ENCODE data around the gene GJE1. TPM values are rescaled to one million over a fixed set of nuclear protein-coding genes. Genes with fewer than 3 reads are reported as not detected.
"Not testable (repeated sequence)": the region's sequence is repeated elsewhere in the genome, so short reads cannot be mapped to it uniquely, and the experiment has no call there.

The GJE1 gene
- total RNA-seq, 4 donors from 2014 or later: not detected

DNA sequence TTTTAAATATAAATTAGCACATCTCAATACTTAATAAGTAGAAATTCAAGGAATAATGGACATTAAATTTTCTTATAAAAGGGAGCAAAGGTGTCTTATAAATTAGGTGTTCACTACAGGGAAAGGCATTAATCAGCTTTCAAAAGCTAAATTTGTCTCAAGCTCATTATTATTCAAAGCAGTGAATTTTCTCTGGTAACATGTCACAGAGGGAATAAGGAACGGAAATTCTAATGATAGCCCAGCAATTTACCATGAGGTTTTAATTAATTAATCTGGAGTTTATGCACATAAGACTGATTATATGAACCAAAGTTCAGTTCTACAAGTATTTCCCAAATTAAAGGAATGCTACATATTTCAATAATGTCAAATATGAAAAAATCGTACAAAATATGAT, 15.4 kb upstream of the GJE1 start:
- no peak overlapping the region for H3K4me3 ChIP-seq (ENCODE audit: low read depth, poor library complexity, severe bottlenecking)
- 70 to 74% methylated on average over 2 of the region's 2 CpGs for WGBS, 2 donors
- no peak for DNase-seq (ENCODE audit: low spot score in 2 of 2)
- intact Hi-C loops (cut with DNase I; ENCODE audit: low total_unique reads): no loop called here
- TF ChIP-seq POLR2A (IDR thresholded peaks at IDR 0.05): no peak
- TF ChIP-seq, protein P1, sequence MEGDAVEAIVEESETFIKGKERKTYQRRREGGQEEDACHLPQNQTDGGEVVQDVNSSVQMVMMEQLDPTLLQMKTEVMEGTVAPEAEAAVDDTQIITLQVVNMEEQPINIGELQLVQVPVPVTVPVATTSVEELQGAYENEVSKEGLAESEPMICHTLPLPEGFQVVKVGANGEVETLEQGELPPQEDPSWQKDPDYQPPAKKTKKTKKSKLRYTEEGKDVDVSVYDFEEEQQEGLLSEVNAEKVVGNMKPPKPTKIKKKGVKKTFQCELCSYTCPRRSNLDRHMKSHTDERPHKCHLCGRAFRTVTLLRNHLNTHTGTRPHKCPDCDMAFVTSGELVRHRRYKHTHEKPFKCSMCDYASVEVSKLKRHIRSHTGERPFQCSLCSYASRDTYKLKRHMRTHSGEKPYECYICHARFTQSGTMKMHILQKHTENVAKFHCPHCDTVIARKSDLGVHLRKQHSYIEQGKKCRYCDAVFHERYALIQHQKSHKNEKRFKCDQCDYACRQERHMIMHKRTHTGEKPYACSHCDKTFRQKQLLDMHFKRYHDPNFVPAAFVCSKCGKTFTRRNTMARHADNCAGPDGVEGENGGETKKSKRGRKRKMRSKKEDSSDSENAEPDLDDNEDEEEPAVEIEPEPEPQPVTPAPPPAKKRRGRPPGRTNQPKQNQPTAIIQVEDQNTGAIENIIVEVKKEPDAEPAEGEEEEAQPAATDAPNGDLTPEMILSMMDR (IDR thresholded peaks at IDR 0.05): no peak

DNA sequence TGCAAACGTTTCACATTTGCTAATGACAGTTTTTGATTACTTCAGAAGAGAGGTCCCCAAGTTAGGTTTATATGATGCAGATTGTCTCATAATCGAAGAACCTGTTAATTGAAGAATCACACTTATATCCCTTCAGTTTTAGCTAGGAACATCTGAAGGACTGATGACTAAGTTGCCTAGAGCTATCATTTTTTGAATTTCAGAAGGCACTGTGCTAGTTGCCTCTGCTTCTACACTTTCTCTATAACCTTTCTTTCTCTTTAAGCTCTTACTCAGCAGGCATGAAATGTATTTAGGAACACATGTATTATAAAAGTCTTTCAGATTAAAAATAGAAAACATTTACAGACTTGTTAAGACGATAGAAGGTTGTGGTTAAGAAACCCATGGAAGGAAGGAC, 14.4 kb upstream of the GJE1 start:
- TF ChIP-seq, protein P1 (IDR thresholded peaks at IDR 0.05): no peak
- TF ChIP-seq POLR2A (IDR thresholded peaks at IDR 0.05): no peak
- H3K4me3 ChIP-seq (ENCODE audit: low read depth, poor library complexity, severe bottlenecking): no peak overlapping the region
- 57 to 60% methylated on average over 3 of the region's 3 CpGs for whole genome bisulfite sequencing, 2 donors
- intact Hi-C loops (cut with DNase I; ENCODE audit: low total_unique reads): no loop called here
- no peak for DNase-seq (ENCODE audit: low spot score in 2 of 2)

DNA sequence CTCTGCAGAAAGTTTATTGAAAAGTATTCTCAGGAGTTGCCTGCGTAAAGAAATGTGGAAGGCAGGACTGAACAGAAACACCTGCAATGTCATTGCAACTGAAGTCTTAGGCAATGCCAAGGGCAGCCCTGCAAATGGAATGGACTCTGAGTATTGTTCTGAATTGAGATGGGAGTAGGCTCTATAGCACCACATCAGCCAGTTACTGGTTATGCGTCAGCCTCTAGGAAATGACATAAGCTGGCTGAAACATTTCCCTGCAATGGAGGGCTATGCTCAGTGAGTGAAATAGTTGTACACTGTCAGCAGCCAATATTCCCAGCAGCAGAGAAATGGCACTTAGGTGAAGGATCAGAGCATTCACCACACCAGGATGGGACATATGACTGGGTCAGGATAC, 13.8 kb upstream of the GJE1 start:
- no peak for DNase-seq (ENCODE audit: low spot score in 2 of 2)
- no peak for TF ChIP-seq POLR2A (IDR thresholded peaks at IDR 0.05)
- TF ChIP-seq, protein P1 (IDR thresholded peaks at IDR 0.05): no peak
- no peak overlapping the region for H3K4me3 ChIP-seq (ENCODE audit: low read depth, poor library complexity, severe bottlenecking)
- intact Hi-C loops (cut with DNase I; ENCODE audit: low total_unique reads): no loop called here
- WGBS, 2 donors: 79 to 89% methylated on average over 2 of the region's 2 CpGs

DNA sequence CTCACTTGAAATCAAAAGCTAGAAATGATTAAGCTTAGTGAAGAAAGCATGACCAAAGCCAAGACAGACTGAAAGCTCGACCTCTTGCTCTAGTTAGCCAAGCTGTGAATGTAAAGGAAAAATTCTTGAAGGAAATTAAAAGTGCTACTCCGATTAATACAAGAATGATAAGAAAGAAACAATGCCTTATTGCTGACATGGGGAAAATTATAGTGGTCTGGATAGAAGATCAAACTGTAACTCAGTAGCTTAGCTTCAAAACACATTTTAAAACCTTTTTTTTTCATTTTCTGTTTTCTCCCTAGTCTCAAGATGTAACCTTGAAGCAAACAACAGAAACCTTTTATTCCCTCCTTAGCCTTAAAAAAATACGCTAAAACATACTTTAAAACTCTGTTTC, 11.4 kb upstream of the GJE1 start:
- no peak overlapping the region for H3K4me3 ChIP-seq (ENCODE audit: low read depth, poor library complexity, severe bottlenecking)
- intact Hi-C loops (cut with DNase I; ENCODE audit: low total_unique reads): no loop called here
- no peak for DNase-seq (ENCODE audit: low spot score in 2 of 2)
- no peak for TF ChIP-seq POLR2A (IDR thresholded peaks at IDR 0.05)
- TF ChIP-seq, protein P1 (IDR thresholded peaks at IDR 0.05): no peak
- WGBS, 2 donors: 73 to 78% methylated on average over 3 of the region's 3 CpGs

DNA sequence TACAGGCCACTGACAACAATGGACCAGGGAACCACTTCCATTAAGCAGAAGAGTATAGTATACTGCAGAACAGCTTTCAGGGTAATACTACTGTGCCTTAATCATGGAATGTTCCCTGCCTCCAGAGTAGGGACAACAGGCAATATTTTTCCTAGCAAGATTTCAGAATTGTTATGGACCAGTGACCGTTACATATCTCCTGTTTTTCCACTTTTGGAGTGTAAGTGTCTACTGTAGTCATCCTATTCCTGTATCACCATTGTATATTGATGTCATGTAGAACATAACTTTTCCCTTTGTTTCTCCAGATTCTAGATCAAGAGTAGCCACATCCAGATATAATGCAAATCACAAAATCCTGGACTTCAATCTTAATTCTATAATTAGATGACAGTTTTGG, 1.9 kb upstream of the GJE1 start:
- 82 to 96% methylated on average over 1 of the region's 1 CpG for WGBS, 2 donors
- no peak for DNase-seq (ENCODE audit: low spot score in 2 of 2)
- intact Hi-C loops (cut with DNase I; ENCODE audit: low total_unique reads): no loop called here
- H3K4me3 ChIP-seq (ENCODE audit: low read depth, poor library complexity, severe bottlenecking): no peak overlapping the region
- TF ChIP-seq, protein P1 (IDR thresholded peaks at IDR 0.05): no peak
- no peak for TF ChIP-seq POLR2A (IDR thresholded peaks at IDR 0.05)

DNA sequence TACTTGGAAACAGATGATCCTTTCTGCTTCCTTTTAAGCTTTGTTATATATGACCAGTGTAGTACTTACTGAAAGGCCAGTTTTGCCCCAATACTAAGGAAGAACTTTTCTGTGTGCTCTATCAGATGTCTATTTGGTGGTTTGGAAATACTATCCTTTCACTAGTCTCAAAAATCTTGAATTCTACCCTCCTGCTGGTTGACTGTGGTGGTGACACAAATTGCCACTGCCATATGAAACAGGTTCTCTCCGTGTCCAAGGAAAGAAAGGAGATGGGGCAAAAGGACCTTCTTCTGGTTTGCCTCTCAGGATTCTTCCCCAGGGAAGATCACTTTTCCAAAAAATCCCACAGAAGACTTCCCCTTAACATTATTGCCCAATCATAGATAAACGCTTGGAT, 6.2 kb downstream of the GJE1 start:
- TF ChIP-seq, protein P1 (IDR thresholded peaks at IDR 0.05): no peak
- TF ChIP-seq POLR2A (IDR thresholded peaks at IDR 0.05): no peak
- intact Hi-C loops (cut with DNase I; ENCODE audit: low total_unique reads): no loop called here
- H3K4me3 ChIP-seq (ENCODE audit: low read depth, poor library complexity, severe bottlenecking): no peak overlapping the region
- WGBS, 2 donors: 43% methylated on average over 2 of the region's 2 CpGs
- no peak for DNase-seq (ENCODE audit: low spot score in 2 of 2)

DNA sequence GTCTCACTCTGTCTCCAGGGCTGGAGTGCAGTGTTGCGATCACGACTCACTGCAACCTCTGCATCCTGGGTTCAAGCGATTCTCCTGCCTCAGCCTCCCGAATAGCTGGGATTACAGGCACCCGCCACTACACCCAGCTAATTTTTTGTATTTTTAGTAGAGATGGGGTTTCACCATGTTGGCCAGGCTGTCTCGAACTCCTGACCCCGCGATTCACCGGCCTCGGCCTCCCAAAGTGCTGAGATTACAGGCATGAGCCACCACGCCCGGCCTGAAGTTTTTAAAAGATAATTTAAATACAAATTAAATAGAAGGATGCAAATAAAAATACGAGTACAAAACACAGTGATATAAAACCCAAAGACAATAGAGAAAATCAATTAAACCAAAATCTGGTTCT, 8.8 kb downstream of the GJE1 start:
- not testable (repeated sequence) for DNase-seq (ENCODE audit: low spot score in 2 of 2); H3K4me3 ChIP-seq (ENCODE audit: low read depth, poor library complexity, severe bottlenecking)
- 93 to 95% methylated on average over 13 of the region's 13 CpGs for WGBS, 2 donors
- intact Hi-C loops (cut with DNase I; ENCODE audit: low total_unique reads): loop anchor here (10.0 kb wide), 1 partner anchor 243 kb away; no protein-coding TSS in a partner anchor
